HTR-8/SVneo (cell line): Measurements from ENCODE around the gene CA12.

Source experiments
- DNase-seq: peaks from one replicate; pipeline ENCODE4 v3.0.0; 2011; ENCODE audit warnings: low spot score, mixed read lengths; ENCODE audit not compliant: insufficient read length
- FAIRE-seq: peaks from 2 replicates; lab custom pipeline; 2011; peaks lifted over from hg19 to GRCh38; lab: Jason Lieb, UNC

CA12 gene

GRCh38 chr15:63277893-63278456, 103.7 kb downstream of the CA12 start:
- DNase-seq (no peak), FAIRE-seq (no peak)

- DNase-seq, result peak; percentile 74
- peak; percentile 26 for FAIRE-seq
Observed at GRCh38 chr15:63277038-63277892, 104.4 kb downstream of the CA12 start, which contains the start of gene APH1B. APH1B (plus strand) TSS chr15:63277605; CDS start chr15:63277624, 19 bp downstream.

- DNase-seq (no peak), FAIRE-seq (no peak)
Observed at GRCh38 chr15:63276342-63277037, 105.2 kb downstream of the CA12 start.

- no peak for FAIRE-seq
- DNase-seq, result no peak
Observed at GRCh38 chr15:63274427-63274826, 107.2 kb downstream of the CA12 start.
